H9 (cell line): ENCODE measurements around the gene THBS3. TPM values are rescaled to one million over a fixed set of nuclear protein-coding genes. Genes with fewer than 3 reads are reported as not detected.

ENCODE experiments used
- DNase-seq: peaks from one replicate; pipeline ENCODE4 v3.0.0-alpha.2; 2017
- H2AFZ ChIP-seq: one replicate; pipeline ENCODE4 v1.6.1; 2013; ENCODE audit warnings: mild to moderate bottlenecking, low read length, control low read depth, moderate library complexity
- H2AK5ac ChIP-seq: 2 replicates; pipeline ENCODE4 v1.6.1; 2013; ENCODE audit warnings: low read length, control low read depth, mixed read lengths; ENCODE audit not compliant: insufficient read length
- H2BK120ac ChIP-seq: one replicate; pipeline ENCODE4 v1.6.1; 2013; ENCODE audit warnings: low read depth, mild to moderate bottlenecking, low read length, control low read depth, inconsistent platforms; ENCODE audit not compliant: poor library complexity, severe bottlenecking
- H2BK12ac ChIP-seq: 2 replicates; pipeline ENCODE4 v1.6.1; 2013; ENCODE audit warnings: low read length, control low read depth, mixed read lengths, low read depth; ENCODE audit not compliant: insufficient read length
- H2BK15ac ChIP-seq: 2 replicates; pipeline ENCODE4 v1.6.1; 2013; ENCODE audit warnings: low read depth, low read length, control low read depth
- H2BK20ac ChIP-seq: one replicate; pipeline ENCODE4 v1.6.1; 2013; ENCODE audit warnings: low read depth, mild to moderate bottlenecking, low read length, control low read depth, inconsistent platforms; ENCODE audit not compliant: poor library complexity, severe bottlenecking
- H2BK5ac ChIP-seq: 2 replicates; pipeline ENCODE4 v1.6.1; 2013; ENCODE audit warnings: low read length, control low read depth, mixed read lengths; ENCODE audit not compliant: insufficient read length
- H3K14ac ChIP-seq: 2 replicates; pipeline ENCODE4 v1.6.1; 2013; ENCODE audit warnings: low read length, control low read depth; ENCODE audit not compliant: insufficient read depth
- H3K18ac ChIP-seq: 2 replicates; pipeline ENCODE4 v1.6.1; 2013; ENCODE audit warnings: low read depth, mild to moderate bottlenecking, mixed read lengths, low read length, control low read depth; ENCODE audit not compliant: insufficient read length
- H3K23ac ChIP-seq: 2 replicates; pipeline ENCODE4 v1.6.1; 2013; ENCODE audit warnings: low read length, control low read depth, mixed read lengths, low read depth; ENCODE audit not compliant: insufficient read length
- H3K23me2 ChIP-seq: 2 replicates; pipeline ENCODE4 v1.6.1; 2013; ENCODE audit warnings: low read depth, mild to moderate bottlenecking, mixed read lengths, low read length, control low read depth; ENCODE audit not compliant: insufficient read length, poor library complexity, severe bottlenecking
- H3K27ac ChIP-seq: 2 replicates; pipeline ENCODE4 v1.5.1; 2013; ENCODE audit warnings: low read length, control low read depth, mixed read lengths, low read depth; ENCODE audit not compliant: insufficient read length
- H3K27me3 ChIP-seq: 2 replicates; pipeline ENCODE4 v1.6.1; 2013; ENCODE audit warnings: low read length, control low read depth, inconsistent platforms; ENCODE audit not compliant: insufficient read depth
- H3K4ac ChIP-seq: 2 replicates; pipeline ENCODE4 v1.6.1; 2013; ENCODE audit warnings: low read depth, mild to moderate bottlenecking, control low read depth, inconsistent platforms, low read length, moderate library complexity
- H3K4me1 ChIP-seq: 2 replicates; pipeline ENCODE4 v1.6.1; 2013; ENCODE audit warnings: low read length, control low read depth, inconsistent platforms; ENCODE audit not compliant: insufficient read depth
- H3K4me2 ChIP-seq: 2 replicates; pipeline ENCODE4 v1.6.1; 2013; ENCODE audit warnings: low read length, control low read depth, mixed read lengths; ENCODE audit not compliant: insufficient read length, insufficient read depth
- H3K56ac ChIP-seq: 2 replicates; pipeline ENCODE4 v1.6.1; 2013; ENCODE audit warnings: low read depth, mild to moderate bottlenecking, mixed read lengths, low read length, control low read depth; ENCODE audit not compliant: insufficient read length
- H3K79me1 ChIP-seq: 2 replicates; pipeline ENCODE4 v1.6.1; 2013; ENCODE audit warnings: low read depth, mild to moderate bottlenecking, moderate library complexity, low read length, control low read depth, inconsistent platforms; ENCODE audit not compliant: insufficient read depth, poor library complexity, severe bottlenecking
- H3K79me2 ChIP-seq: 2 replicates; pipeline ENCODE4 v1.6.1; 2013; ENCODE audit warnings: low read length, control low read depth, inconsistent platforms; ENCODE audit not compliant: insufficient read depth
- H3K9ac ChIP-seq: 2 replicates; pipeline ENCODE4 v1.6.1; 2013; ENCODE audit warnings: low read length, control low read depth, mixed read lengths; ENCODE audit not compliant: insufficient read length; ENCODE audit errors: extremely low read depth
- H3K9me3 ChIP-seq: one replicate; pipeline ENCODE4 v1.6.1; 2013; ENCODE audit warnings: low read depth, low read length, inconsistent platforms; ENCODE audit not compliant: control insufficient read depth
- H3T11ph ChIP-seq: one replicate; pipeline ENCODE4 v1.6.1; 2013; ENCODE audit warnings: mild to moderate bottlenecking, low read length, control low read depth, inconsistent platforms
- H4K20me1 ChIP-seq: one replicate; pipeline ENCODE4 v1.6.1; 2013; ENCODE audit not compliant: control insufficient read depth, insufficient read length, insufficient read depth
- H4K5ac ChIP-seq: 2 replicates; pipeline ENCODE4 v1.6.1; 2013; ENCODE audit warnings: low read depth, mild to moderate bottlenecking, mixed read lengths, low read length, control low read depth; ENCODE audit not compliant: insufficient read length
- H4K8ac ChIP-seq: replicated peaks from 2 replicates; pipeline ENCODE4 v1.6.1; 2013; ENCODE audit warnings: low read length, control low read depth, mixed read lengths, low read depth; ENCODE audit not compliant: insufficient read length
- H4K91ac ChIP-seq: 2 replicates; pipeline ENCODE4 v1.6.1; 2013; ENCODE audit warnings: low read depth, mild to moderate bottlenecking, moderate library complexity, mixed read lengths, low read length, control low read depth; ENCODE audit not compliant: insufficient read length
- H3K27ac Mint-ChIP-seq, 3 experiments: 2 replicates in 2 of 3; 3 replicates in 1 of 3; pipeline ENCODE4 v1.8.0; 2020 to 2021; ENCODE audit warnings: mixed read lengths in 3 of 3, mild to moderate bottlenecking in 1 of 3, moderate library complexity in 1 of 3
- H3K27me3 Mint-ChIP-seq: 2 replicates; pipeline ENCODE4 v1.8.0; 2021; ENCODE audit warnings: low read depth, mild to moderate bottlenecking, moderate library complexity, mixed read lengths
- H3K36me3 Mint-ChIP-seq, 3 experiments: 2 replicates in 2 of 3; 3 replicates in 1 of 3; pipeline ENCODE4 v1.8.0; 2020 to 2021; ENCODE audit warnings: low read depth in 3 of 3, mixed read lengths in 3 of 3; ENCODE audit not compliant: insufficient read depth in 1 of 3
- H3K4me1 Mint-ChIP-seq, 2 experiments: 2 replicates each; pipeline ENCODE4 v1.8.0; 2020; ENCODE audit warnings: mixed read lengths in 2 of 2
- H3K4me3 Mint-ChIP-seq, 2 experiments: 2 replicates in 1 of 2; 3 replicates in 1 of 2; pipeline ENCODE4 v1.8.0; 2020 to 2021; ENCODE audit warnings: mild to moderate bottlenecking in 2 of 2, mixed read lengths in 2 of 2, moderate library complexity in 1 of 2
- H3K9me3 Mint-ChIP-seq, 2 experiments: 2 replicates in 1 of 2; 3 replicates in 1 of 2; pipeline ENCODE4 v1.8.0; 2020; ENCODE audit warnings: mild to moderate bottlenecking in 2 of 2, mixed read lengths in 2 of 2, moderate library complexity in 1 of 2
- CTCF ChIP-seq: fragments of 200-600 bp; sonication (generic); conservative IDR thresholded peaks from 3 replicates; pipeline ENCODE4 v1.8.0; 2021; ENCODE audit warnings: antibody characterized with exemption, mild to moderate bottlenecking
- WGBS: extraction: QIAGEN DNeasy Blood & Tissue Kit; methylation state at CpG from one replicate; pipeline ENCODE4 v1.1.7; 2013; ENCODE audit warnings: missing lambda C conversion rate, low lambda C conversion rate, mixed read lengths; ENCODE audit not compliant: insufficient read length; ENCODE audit errors: extremely low coverage; 5-methylcytosine and 5-hydroxymethylcytosine counted together
- total RNA-seq: library from RNA; stranded (reverse); gene quantifications from 2 replicates; pipeline ENCODE4 v1.2.1, GENCODE V29; 2021

The THBS3 gene
- total RNA-seq, 1 experiment from 2014 or later, result 5.9 TPM

- WGBS, result no CpG with 5 or more reads among the region's 23 CpGs
- peak overlapping the region; percentile 15 to 66; a peak in 3 of 5 replicates for H3K4me3 Mint-ChIP-seq
Observed at GRCh38 chr1:155250633-155251449, 43.1 kb upstream of the THBS3 start.

More at GRCh38 chr1:155250633-155251449, 43.1 kb upstream of the THBS3 start:
- peak; percentile 100; the same call in 2 of the 3 replicates for TF ChIP-seq CTCF
- peaks cover 10 to 30% (median 27%) of the 10 kb centered on the region in 3 experiments for H3K36me3 Mint-ChIP-seq
- H3K9me3 Mint-ChIP-seq, result no peaks in the 10 kb centered on the region
- no peak overlapping the region for H3K23ac ChIP-seq
- no peak overlapping the region for H4K8ac ChIP-seq
- H3T11ph ChIP-seq, result no peak overlapping the region
- H2BK120ac ChIP-seq, result no peak overlapping the region
- H3K27ac ChIP-seq, result no peak overlapping the region
- H3K27me3 Mint-ChIP-seq, result peaks cover 18% of the 10 kb centered on the region
- peaks cover 13% of the 10 kb centered on the region for H3K23me2 ChIP-seq
- H3K4me1 Mint-ChIP-seq, result peaks cover 25 to 27% of the 10 kb centered on the region in 2 experiments
- H2AFZ ChIP-seq, result no peak overlapping the region
- H4K91ac ChIP-seq, result no peak overlapping the region
- H3K18ac ChIP-seq, result no peak overlapping the region
- no peak overlapping the region for H2BK20ac ChIP-seq
- DNase-seq, result peak; percentile 96
- no peak overlapping the region for H3K4ac ChIP-seq
- H3K14ac ChIP-seq, result no peak overlapping the region
- H3K79me1 ChIP-seq, result no peaks in the 10 kb centered on the region
- H2AK5ac ChIP-seq, result no peak overlapping the region
- H2BK15ac ChIP-seq, result no peak overlapping the region
- H4K20me1 ChIP-seq, result no peaks in the 10 kb centered on the region
- no peak overlapping the region for H4K5ac ChIP-seq
- no peaks in the 10 kb centered on the region for H3K79me2 ChIP-seq
- H2BK5ac ChIP-seq, result no peak overlapping the region
- no peak overlapping the region for H2BK12ac ChIP-seq
- H3K9me3 ChIP-seq, result no peaks in the 10 kb centered on the region
- H3K9ac ChIP-seq, result no peak overlapping the region
- peaks cover 4% of the 10 kb centered on the region; the same call in 1 of the 2 replicates for H3K4me1 ChIP-seq
- H3K4me2 ChIP-seq, result peak overlapping the region; percentile 22
- H3K27ac Mint-ChIP-seq, result peak overlapping the region in 1 of 3 experiments; percentile 8; a peak in 2 of 7 replicates
- H3K27me3 ChIP-seq, result no peaks in the 10 kb centered on the region; the same call in 1 of the 2 replicates
- H3K56ac ChIP-seq, result no peak overlapping the region
